H1 (cell line): Measurements from ENCODE around the gene PUS3.
"Not testable (repeated sequence)": the region's sequence is repeated elsewhere in the genome, so short reads cannot be mapped to it uniquely, and the experiment has no call there.

ENCODE experiments used
- BRCA1 ChIP-seq: IDR thresholded peaks from 2 replicates; pipeline ENCODE4 v1.6.1; 2012; ENCODE audit warnings: low read depth, low read length, improper control_type of control experiment
- CREB1 ChIP-seq: IDR thresholded peaks from 2 replicates; pipeline ENCODE4 v1.6.1; 2012; ENCODE audit warnings: inconsistent platforms
- CTCF ChIP-seq, 3 experiments: IDR thresholded peaks; 1 replicate in 2 of 3; 2 replicates in 1 of 3; pipeline versions ENCODE4 v1.5.1 to v1.6.1; 2011; ENCODE audit warnings: low read length in 3 of 3, mild to moderate bottlenecking in 3 of 3, inconsistent platforms in 2 of 3, low read depth in 1 of 3, moderate library complexity in 1 of 3; ENCODE audit not compliant: insufficient read depth in 1 of 3; ENCODE audit errors: control extremely low read depth in 1 of 3
- MAFK ChIP-seq: IDR thresholded peaks from 2 replicates; pipeline ENCODE4 v1.6.1; 2012; ENCODE audit warnings: low read depth, mild to moderate bottlenecking, improper control_type of control experiment, low read length
- POLR2A ChIP-seq, 2 experiments: IDR thresholded peaks; 1 replicate in 1 of 2; 2 replicates in 1 of 2; pipeline ENCODE4 v1.6.1; 2011; ENCODE audit warnings: low read depth in 2 of 2, low read length in 2 of 2, mild to moderate bottlenecking in 2 of 2; ENCODE audit errors: control extremely low read depth in 1 of 2
- RAD21 ChIP-seq, 2 experiments: IDR thresholded peaks in 1 of 2; conservative IDR thresholded peaks in 1 of 2; 2 replicates each; pipeline ENCODE4 v1.6.1; 2011; ENCODE audit warnings: low read depth in 2 of 2, low read length in 2 of 2, improper control_type of control experiment in 1 of 2, inconsistent platforms in 1 of 2, mild to moderate bottlenecking in 1 of 2, moderate library complexity in 1 of 2
- RBBP5 ChIP-seq: IDR thresholded peaks from 2 replicates; pipeline ENCODE4 v1.7.1; 2012; ENCODE audit warnings: low read depth, mild to moderate bottlenecking, inconsistent platforms, low read length, moderate library complexity, borderline replicate concordance
- RXRA ChIP-seq: IDR thresholded peaks from 2 replicates; pipeline ENCODE4 v1.6.1; 2011; ENCODE audit warnings: low read depth, mild to moderate bottlenecking, low read length, moderate library complexity; ENCODE audit not compliant: insufficient read depth
- TEAD4 ChIP-seq: IDR thresholded peaks from 2 replicates; pipeline ENCODE4 v1.6.1; 2012; ENCODE audit warnings: low read depth, low read length, inconsistent platforms, mixed read lengths
- YY1 ChIP-seq: IDR thresholded peaks from 2 replicates; pipeline ENCODE4 v1.6.1; 2011; ENCODE audit warnings: low read depth, mild to moderate bottlenecking, low read length
- TF ChIP-seq, protein P1 (sequence below): IDR thresholded peaks from 2 replicates; pipeline ENCODE4 v1.6.1; 2011; ENCODE audit warnings: low read depth, mild to moderate bottlenecking, low read length; ENCODE audit not compliant: insufficient read depth

DNA sequence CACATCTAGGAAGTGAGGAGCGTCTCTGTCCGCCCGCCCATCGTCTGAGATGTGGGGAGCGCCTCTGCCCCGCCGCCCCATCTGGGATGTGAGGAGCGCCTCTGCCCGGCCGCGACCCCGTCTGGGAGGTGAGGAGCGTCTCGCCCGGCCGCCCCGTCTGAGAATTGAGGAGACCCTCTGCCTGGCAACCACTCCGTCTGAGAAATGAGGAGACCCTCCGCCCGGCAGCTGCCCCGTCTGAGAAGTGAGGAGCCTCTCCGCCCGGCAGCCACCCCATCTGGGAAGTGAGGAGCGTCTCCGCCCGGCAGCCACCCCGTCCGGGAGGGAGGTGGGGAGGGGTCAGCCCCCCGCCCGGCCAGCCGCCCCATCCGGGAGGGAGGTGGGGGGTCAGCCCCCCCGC lies 40.2 kb downstream of the PUS3 start:
- not testable (repeated sequence) for TF ChIP-seq CTCF (IDR thresholded peaks at IDR 0.05; ENCODE audit: control extremely low read depth in 1 of 3, insufficient read depth in 1 of 3, low read depth in 1 of 3, low read length in 3 of 3); MAFK; RBBP5; POLR2A (IDR thresholded peaks at IDR 0.05; ENCODE audit: control extremely low read depth in 1 of 2, low read depth in 2 of 2, low read length in 2 of 2); TEAD4; CREB1; RAD21 (IDR thresholded peaks at IDR 0.05 in 1 of 2, conservative IDR thresholded peaks at IDR 0.05 in 1 of 2; ENCODE audit: low read depth in 2 of 2, low read length in 2 of 2); BRCA1; YY1; RXRA
- TF ChIP-seq, protein P1, sequence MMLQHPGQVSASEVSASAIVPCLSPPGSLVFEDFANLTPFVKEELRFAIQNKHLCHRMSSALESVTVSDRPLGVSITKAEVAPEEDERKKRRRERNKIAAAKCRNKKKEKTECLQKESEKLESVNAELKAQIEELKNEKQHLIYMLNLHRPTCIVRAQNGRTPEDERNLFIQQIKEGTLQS: not testable (repeated sequence)
